ENCODE measurements around the gene PIP5K1B. TPM values are rescaled to one million over a fixed set of nuclear protein-coding genes. Genes with fewer than 3 reads are reported as not detected.

Gene PIP5K1B
- total RNA-seq, 1 experiment from 2014 or later, result 5.2 TPM

GRCh38 chr9:68742333-68742730 lies 37.3 kb downstream of the PIP5K1B start:
- Mint-ChIP-seq H3K4me3 (no peak overlapping the region), H3K9me3 (no peaks in the 10 kb centered on the region), H3K36me3 (no peaks in the 10 kb centered on the region), H3K27ac (no peak overlapping the region), H3K4me1 (peaks cover 16% of the 10 kb centered on the region), H3K27me3 (ENCODE audit: low read depth) (no peaks in the 10 kb centered on the region)
- ChIA-PET POLR2A (no interaction called here), CTCF (no interaction called here)
- ATAC-seq (no peak), DNase-seq (ENCODE audit: low spot score) (no peak)
- no peak for TF ChIP-seq ERG (CRISPR knock-in tag; IDR thresholded peaks at IDR 0.05)

GRCh38 chr9:68744426-68744825 lies 39.4 kb downstream of the PIP5K1B start:
- no peaks in the 10 kb centered on the region for H3K36me3 Mint-ChIP-seq
- H3K27ac Mint-ChIP-seq, result no peak overlapping the region
- DNase-seq (ENCODE audit: low spot score) (no peak), ATAC-seq (no peak)
- CTCF ChIA-PET, result no interaction called here
- H3K4me3 Mint-ChIP-seq, result no peak overlapping the region
- peaks cover 9% of the 10 kb centered on the region for H3K4me1 Mint-ChIP-seq
- H3K27me3 Mint-ChIP-seq (ENCODE audit: low read depth), result no peaks in the 10 kb centered on the region
- POLR2A ChIA-PET, result no interaction called here
- H3K9me3 Mint-ChIP-seq, result no peaks in the 10 kb centered on the region
- TF ChIP-seq SMAD4 (CRISPR knock-in tag; IDR thresholded peaks at IDR 0.05) (no peak), ATF3 (CRISPR knock-in tag; conservative IDR thresholded peaks at IDR 0.05) (no peak), ARID4B (CRISPR knock-in tag; IDR thresholded peaks at IDR 0.05; ENCODE audit: borderline replicate concordance) (no peak), CREB1 (CRISPR knock-in tag; IDR thresholded peaks at IDR 0.05) (no peak)

- Mint-ChIP-seq H3K36me3 (no peaks in the 10 kb centered on the region), H3K4me1 (peaks cover 18% of the 10 kb centered on the region), H3K27ac (no peak overlapping the region), H3K27me3 (ENCODE audit: low read depth) (no peaks in the 10 kb centered on the region), H3K9me3 (no peaks in the 10 kb centered on the region), H3K4me3 (no peak overlapping the region)
- DNase-seq (ENCODE audit: low spot score), result no peak
- POLR2A ChIA-PET, result no interaction called here
- TF ChIP-seq ZMAT4 (CRISPR knock-in tag; IDR thresholded peaks at IDR 0.05) (no peak), RELA (CRISPR knock-in tag; IDR thresholded peaks at IDR 0.05; ENCODE audit: borderline replicate concordance) (no peak), SMAD3 (CRISPR knock-in tag; IDR thresholded peaks at IDR 0.05; ENCODE audit: borderline replicate concordance) (no peak), STAT6 (CRISPR knock-in tag; conservative IDR thresholded peaks at IDR 0.05; ENCODE audit: low read depth) (no peak), ESRRA (CRISPR knock-in tag; IDR thresholded peaks at IDR 0.05; ENCODE audit: borderline replicate concordance) (no peak), E2F4 (CRISPR knock-in tag; IDR thresholded peaks at IDR 0.05; ENCODE audit: borderline replicate concordance, low read depth) (no peak), NFATC4 (CRISPR knock-in tag; IDR thresholded peaks at IDR 0.05) (no peak), JUN (CRISPR knock-in tag; IDR thresholded peaks at IDR 0.05) (no peak), CBFB (CRISPR knock-in tag; IDR thresholded peaks at IDR 0.05; ENCODE audit: low read depth) (no peak), ERG (CRISPR knock-in tag; IDR thresholded peaks at IDR 0.05) (no peak), HMGXB4 (CRISPR knock-in tag; IDR thresholded peaks at IDR 0.05) (no peak), MXD4 (CRISPR knock-in tag; IDR thresholded peaks at IDR 0.05; ENCODE audit: borderline replicate concordance) (no peak), CREB1 (CRISPR knock-in tag; IDR thresholded peaks at IDR 0.05) (no peak), FOXJ3 (CRISPR knock-in tag; IDR thresholded peaks at IDR 0.05; ENCODE audit: borderline replicate concordance) (no peak)
- CTCF ChIA-PET, result interaction anchor here (1.4 kb wide), 1 partner anchor 98 kb away, joined by 3 read pairs; no protein-coding TSS in a partner anchor
- ATAC-seq, result no peak
Observed at GRCh38 chr9:68746525-68746924, 41.5 kb downstream of the PIP5K1B start.

Data from WTC11 (cell line).